ENCODE data around the gene GINM1. TPM values are rescaled to one million over a fixed set of nuclear protein-coding genes. Genes with fewer than 3 reads are reported as not detected.
A peak's percentile ranks its signal among the peaks of the same experiment; 100 is the strongest.

GINM1 gene, protein sequence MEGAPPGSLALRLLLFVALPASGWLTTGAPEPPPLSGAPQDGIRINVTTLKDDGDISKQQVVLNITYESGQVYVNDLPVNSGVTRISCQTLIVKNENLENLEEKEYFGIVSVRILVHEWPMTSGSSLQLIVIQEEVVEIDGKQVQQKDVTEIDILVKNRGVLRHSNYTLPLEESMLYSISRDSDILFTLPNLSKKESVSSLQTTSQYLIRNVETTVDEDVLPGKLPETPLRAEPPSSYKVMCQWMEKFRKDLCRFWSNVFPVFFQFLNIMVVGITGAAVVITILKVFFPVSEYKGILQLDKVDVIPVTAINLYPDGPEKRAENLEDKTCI
- polyA plus RNA-seq (2013, experiment 1 of 2; ENCODE audit: insufficient read length): 40.9 TPM
- polyA plus RNA-seq (2013, experiment 2 of 2; ENCODE audit: insufficient read length): 46.4 TPM

GRCh38 chr6:149565527-149566409, at the start of gene GINM1:
Gene GINM1 (plus strand): TSS chr6:149566375. CDS start chr6:149566415, 40 bp downstream.
- DNase-seq: peak; percentile 94

DNA sequence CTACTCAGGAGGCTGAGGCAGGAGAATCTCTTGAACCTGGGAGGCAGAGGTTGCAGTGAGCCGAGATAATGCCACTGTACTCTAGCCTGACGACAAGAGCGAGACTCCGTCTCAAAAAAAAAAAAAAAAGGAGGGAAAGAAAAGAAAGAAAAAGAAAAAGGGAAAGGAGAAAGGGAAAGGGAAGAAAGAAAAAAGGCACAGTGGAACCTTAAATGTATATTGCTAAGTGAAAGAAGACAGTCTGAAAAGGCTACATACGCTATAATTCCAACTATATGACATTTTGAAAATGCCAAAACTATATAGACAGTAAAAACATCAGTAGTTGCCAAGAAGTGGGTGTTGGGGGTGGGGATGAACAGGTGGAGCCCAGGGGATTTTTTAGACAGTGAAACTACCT, 36.5 kb upstream of the GINM1 start:
- DNase-seq: no peak

DNA sequence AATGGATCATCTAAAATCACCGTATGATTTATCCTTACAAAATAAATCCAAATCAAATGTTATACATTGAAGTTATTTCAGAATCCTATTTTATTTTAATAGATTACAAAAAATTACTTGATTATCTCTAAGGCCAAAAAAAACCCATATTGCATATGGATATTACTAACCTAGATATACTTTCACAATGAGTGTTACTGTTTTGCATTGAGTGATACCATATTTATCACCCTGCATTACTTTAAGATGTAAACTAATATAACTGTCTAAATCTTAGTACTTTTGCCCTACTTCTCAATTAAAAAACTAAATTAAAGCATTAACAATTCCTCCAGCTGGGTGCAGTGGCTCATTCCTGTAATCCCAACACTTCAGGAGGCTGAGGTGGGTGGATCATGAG, 31.4 kb upstream of the GINM1 start:
- DNase-seq: no peak

- no peak for DNase-seq
Measured at GRCh38 chr6:149541139-149541538, 25.0 kb upstream of the GINM1 start.

- DNase-seq: no peak
Measured at GRCh38 chr6:149544646-149545257, 21.4 kb upstream of the GINM1 start.

- DNase-seq: peak; percentile 74
Measured at GRCh38 chr6:149545258-149545753, 20.9 kb upstream of the GINM1 start.

- peak; percentile 95 for DNase-seq
Measured at GRCh38 chr6:149545754-149546471, 20.3 kb upstream of the GINM1 start, which contains the start of gene PPIL4. Gene PPIL4 (minus strand): TSS chr6:149546043. CDS start chr6:149546005, 38 bp downstream.

DNA sequence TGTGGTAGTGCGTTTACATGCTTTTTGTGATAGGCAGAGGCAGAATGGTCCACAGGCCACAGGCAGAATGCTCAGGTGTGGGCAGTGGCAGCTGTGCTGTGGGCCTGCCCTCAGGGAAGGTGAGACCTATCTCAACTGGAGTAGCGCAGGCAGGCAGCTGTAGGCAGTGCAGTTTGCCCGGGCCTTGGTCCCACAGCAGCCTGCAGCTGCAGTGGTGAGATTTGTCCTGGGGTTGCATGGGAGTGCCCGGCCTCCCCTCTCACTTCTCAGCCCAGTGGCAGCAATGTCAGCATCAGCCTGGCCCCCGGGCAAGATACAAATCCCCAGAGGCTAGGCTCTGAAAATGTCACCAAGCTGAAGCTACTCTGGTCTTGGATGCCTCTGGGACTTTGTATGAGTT, 14.3 kb upstream of the GINM1 start:
- DNase-seq: no peak

DNA sequence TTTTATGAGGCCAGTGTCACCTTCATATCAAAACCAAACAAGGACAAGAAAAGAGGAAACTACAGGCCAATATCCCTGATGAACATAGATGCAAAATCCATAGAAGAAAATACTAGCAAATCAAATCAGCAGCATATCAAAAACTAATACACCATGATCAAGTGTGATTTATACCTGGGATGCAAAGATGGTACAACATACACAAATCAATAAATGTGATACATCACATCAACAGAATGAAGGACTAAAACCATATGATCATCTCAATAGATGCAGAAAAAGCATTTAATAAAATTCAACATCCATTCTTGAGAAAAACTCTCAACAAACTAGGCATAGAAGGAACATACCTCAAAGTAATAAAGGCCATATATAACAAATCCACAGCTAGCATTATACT, 8.1 kb upstream of the GINM1 start:
- DNase-seq: no peak

DNA sequence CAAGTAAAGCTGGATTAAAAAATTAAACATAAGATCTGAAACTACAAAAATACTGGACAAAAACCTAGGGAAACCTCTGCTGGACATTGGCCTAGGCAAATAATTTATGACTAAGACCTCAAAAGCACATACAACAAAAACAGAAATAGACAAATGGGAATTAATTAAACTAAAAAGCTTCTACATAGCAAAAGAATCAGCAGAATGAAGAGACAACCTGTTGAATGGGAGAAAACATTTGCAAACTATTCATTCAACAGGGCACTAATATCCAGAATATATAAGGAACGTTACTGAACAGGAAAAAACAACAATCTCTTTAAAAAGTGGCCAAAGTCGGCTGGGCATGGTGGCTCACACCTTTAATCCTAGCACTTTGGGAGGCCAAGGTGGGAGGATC, 6.8 kb upstream of the GINM1 start:
- no peak for DNase-seq

DNA sequence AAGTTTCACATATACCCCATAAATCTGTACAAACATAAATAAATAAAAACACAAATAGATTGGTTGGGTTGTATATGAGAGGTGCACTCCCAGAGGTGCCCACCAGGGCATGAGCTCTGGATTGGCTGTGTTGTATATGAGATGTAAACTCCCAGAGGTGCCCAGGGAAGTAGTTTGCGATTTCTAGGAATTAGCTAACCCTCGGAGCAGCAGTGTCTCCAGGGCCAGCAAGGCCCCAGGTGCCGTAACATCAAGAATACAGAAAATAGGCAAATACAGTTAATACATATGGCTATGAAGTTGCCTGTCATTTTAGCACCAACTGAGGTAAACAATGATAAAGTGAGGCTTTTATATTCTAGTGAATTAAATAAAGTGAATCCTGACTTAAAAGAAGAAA, 5.4 kb upstream of the GINM1 start:
- no peak for DNase-seq

GRCh38 chr6:149563203-149563927, 2.8 kb upstream of the GINM1 start:
- peak; percentile 85 for DNase-seq

- no peak for DNase-seq
Measured at GRCh38 chr6:149563928-149564325, 2.2 kb upstream of the GINM1 start.

GRCh38 chr6:149566410-149567193, 427 bp downstream of the GINM1 start:
- DNase-seq: peak; percentile 36

DNA sequence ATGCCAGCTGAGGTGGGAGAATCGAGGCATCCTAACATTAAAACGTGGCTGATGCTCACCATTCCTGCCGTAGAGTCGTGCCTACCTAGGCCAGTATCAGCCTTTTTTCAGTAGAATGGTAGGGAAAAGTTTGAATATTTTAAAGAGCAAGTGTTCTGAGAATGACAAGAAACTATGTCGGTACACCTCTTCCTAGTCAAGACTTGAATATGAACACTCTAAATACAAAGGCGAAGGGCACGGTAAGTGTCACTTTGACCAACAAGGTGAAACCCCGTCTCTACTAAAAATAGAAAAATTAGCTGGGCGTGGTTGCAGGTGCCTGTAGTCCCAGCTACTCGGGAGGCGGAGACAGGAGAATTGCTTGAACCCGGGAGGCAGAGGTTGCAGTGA, 1.0 kb downstream of the GINM1 start:
- DNase-seq: no peak

- no peak for DNase-seq
Measured at GRCh38 chr6:149567945-149568585, 1.9 kb downstream of the GINM1 start.

DNA sequence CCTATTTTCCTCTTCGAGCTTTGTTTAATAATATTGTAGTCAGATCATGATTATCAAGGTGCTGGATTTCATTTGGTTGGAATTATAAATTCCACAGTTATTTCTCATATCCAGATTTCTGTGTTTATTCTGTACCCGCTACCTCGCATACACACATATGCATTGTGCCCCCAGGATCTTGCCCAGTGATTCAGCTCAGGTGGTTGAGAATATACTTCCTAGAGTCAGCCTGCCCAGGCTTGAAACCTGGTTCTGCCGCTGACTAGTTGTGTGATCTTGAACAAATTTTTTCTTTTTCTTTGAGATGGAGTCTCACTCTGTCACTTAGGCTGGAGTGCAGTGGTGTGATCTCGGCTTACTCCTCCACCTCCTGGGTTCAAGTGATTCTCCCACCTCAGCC, 14.7 kb downstream of the GINM1 start:
- DNase-seq: no peak

DNA sequence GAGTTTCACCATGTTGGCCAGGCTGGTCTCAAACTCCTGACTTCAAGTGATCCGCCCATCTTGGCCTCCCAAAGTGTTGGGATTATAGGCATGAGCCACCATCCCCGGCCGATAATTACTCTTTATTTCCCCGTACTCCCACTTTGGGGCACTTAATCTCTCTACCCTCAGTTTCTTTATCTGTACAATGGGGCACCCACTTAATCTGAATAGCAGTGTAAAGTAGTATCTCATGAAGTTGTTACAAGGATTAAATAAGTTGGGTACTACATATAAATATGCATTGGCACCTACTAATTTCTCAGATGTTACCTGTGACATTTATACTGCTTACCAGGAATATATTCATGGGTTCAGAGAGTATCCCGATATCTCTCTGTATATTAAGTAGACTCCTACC, 15.2 kb downstream of the GINM1 start:
- DNase-seq: no peak

GRCh38 chr6:149586149-149586548, 20.0 kb downstream of the GINM1 start:
- no peak for DNase-seq

- no peak for DNase-seq
Measured at GRCh38 chr6:149592983-149593382, 26.8 kb downstream of the GINM1 start.
